ENCODE data around the gene CNTN5.

CNTN5 gene

DNA sequence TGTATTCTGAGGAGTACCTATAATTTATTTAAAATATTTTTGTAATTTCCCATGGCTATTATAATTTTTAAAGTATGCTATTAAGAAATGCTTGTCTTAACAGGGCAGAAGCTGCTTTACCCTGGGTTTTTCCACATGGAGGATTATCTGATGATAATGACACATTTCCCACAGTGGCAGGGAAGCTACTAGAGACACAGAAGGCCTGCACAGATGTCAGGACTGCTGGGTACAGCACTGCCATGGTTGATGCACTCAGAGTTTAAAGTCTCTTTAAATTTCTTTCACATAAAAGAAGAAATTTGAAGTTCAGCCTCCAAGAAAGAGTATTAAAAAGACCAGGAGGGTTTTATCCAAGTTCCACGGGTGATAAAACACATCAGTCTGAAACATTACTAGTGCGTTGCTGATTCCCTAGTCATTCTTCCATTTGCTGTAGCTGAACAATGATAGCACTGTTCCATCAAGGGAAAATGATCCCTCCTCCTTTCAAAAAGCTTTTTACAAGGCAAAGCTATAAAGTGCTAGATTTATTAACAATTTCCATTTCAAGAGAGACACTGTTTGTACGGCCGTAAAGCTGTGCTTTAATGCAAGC is 363.0 kb downstream of the CNTN5 start:
- DNase-seq (ENCODE audit: low read depth), result no peak

DNA sequence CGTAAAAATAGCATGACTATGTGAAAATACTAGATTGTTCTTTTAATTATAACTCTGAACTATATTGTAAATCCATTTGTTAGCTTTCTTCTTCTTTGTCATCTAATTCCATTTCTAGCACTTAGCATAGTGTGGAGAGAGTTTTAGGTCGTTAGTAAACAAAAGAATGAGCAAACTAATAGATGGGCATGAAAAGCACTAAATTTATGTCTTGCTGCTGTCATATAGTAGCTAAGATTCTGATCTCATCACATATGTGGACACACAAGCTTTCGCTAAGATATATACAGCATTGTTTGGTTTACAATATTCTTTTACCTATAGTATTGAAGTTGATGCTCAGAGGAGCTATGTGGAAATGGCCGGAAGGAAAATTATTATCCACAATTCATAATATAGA is 370.5 kb downstream of the CNTN5 start:
- DNase-seq (ENCODE audit: low read depth), result no peak

DNA sequence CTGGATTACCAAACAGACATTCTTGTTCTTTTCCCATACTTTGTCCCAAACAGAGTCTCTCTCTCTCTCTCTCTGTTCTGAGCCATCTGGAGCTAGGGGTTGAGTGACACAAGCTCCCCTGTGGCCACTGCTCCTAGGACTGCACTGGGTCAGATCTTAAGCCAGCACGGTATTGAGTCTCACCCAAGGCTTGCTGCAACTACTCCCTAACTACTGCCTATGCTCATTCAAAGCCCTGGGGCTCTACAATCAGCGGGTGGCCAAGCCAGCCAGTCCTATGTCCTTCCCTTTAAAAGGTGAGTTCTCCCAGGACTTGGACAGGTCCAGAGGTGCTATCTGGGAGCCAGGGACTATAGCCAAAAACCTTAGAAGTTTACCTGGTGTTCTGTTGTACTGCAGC is 385.6 kb downstream of the CNTN5 start:
- no peak for DNase-seq (ENCODE audit: low read depth)

DNA sequence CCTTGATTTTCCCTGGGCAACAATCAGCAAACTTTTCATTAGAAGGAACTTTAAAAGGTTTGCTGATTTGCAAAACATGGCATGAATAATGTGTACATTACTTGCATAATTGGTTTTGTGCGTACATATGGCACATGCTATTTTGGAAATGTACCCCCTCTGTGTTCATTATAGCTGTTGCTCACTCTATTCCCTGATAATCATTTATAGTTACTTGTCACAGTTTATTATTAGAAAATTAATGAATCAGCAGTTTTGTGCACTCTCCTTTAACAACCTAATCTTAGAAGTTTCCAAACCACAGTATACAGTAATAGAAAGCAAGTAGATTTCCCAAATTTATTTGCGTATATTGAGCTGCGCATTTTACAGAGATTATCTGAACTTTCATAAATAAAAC is 389.9 kb downstream of the CNTN5 start:
- DNase-seq (ENCODE audit: low read depth), result no peak

DNA sequence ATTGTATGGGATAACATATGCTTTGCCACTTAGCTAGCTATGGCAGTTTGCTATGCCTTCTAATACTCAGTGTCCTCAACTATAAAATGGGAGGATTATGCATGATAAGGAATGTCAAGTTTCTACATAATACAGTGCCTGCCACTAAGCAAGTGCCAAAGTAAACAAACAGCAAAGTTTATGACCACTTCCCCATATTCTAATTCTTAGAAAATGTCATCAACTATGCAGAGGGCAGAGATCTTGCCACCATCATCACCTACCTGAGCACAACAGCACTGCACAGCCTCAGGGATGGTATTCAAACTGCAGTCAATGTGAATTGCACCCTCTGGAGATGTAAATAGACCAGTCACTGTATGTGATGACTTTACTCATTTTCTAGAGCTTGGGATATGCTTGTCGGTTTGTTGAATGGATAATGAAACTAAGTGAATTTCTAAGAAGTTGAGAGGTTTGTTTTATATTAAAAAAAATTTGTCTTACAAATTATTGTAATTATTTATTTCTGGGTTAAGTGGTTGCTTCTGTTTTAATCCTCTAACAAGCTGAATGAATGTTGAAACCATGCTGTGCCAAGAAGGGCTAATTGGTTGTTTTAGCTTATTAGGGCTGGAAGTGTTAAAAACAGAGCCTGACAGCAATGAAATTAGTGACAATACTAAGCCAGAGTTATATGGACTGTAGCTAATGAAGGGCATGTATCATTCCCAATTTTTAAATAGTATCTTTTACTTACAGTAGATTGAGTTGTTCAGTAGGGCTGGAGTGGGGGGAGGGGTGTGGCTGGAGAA is 398.4 kb downstream of the CNTN5 start:
- no peak for DNase-seq (ENCODE audit: low read depth)

DNA sequence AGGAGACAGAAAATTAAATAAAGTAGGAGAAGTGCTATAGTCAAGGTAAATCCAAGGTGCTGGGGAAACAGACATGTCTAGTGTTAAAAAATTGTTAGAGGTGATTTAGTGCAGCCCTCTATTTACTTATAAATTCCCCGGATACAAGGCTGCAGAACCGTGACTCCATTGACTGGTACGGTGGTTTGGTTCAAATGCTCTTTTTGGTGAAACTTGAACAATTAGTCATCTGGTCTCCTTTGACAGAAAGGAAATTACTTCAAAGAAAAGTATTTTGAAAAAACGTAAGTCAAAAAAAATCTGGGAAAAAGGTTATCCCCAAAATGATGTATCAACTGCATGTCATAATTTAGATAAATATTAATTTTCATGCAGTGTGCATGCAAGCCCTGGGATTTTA is 399.2 kb downstream of the CNTN5 start:
- DNase-seq (ENCODE audit: low read depth), result no peak

DNA sequence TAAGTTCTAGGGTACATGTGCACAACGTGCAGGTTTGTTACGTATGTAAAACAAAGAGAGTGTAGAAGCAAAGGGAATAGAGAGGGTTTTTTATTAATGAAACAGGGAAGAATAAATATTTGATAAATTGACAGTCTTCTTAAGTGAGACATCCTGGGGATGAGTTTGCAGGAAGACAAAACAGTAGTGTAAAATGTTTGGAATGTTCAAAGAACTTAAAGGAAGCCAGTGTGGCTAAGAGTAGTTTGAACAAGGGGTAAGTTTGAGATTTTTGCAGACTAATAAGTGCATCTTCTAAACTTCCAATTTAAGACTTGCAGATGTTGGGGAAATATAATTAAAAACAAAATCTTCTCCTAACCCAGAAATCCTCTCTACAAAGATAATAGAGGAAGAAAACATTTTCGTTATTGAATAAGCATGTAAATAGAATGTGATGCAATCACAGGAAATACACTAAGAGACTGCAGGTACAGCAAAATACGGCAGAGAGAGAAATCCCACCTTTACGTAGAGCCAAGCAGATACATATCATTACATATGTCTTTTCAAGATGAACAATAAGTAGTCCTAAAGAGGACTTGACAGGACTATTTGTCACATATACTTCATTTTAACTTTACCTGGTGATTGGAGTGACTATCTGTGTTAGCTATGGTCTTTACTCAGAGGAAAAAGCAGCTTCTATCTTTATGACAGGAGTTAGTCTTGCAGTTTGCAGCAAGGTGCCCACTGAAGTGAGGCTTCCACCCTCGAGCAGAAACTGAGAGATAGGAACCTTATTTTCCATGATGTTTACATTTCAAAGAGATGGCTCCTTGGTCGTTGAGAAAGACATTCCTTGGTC is 402.1 kb downstream of the CNTN5 start:
- DNase-seq (ENCODE audit: low read depth), result no peak

DNA sequence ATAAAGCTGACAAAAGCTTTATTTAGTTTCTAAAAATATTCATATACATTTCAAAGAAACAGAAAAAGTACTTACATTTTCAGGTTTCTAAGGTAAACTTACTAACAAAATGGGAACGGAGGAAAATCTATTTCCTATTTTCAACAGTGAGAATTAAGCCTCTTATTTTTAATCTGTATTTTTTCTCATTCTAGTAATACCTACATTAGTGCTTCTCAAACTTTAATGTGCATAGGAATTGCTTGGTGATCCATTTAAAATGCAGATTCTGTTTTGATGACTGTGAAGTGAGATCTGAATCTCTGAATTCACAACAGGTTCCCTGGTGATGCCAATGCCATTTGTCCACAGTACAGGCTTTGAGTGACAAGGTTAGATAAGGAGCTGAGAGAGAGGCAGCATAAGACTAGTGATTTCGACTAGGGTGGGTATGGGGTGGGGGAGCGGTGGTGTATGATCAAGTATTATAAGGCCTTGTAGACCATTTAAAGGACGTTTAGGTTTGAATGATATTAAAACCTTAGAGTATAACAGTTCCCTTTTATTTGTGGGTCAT is 402.8 kb downstream of the CNTN5 start:
- DNase-seq (ENCODE audit: low read depth), result no peak

DNA sequence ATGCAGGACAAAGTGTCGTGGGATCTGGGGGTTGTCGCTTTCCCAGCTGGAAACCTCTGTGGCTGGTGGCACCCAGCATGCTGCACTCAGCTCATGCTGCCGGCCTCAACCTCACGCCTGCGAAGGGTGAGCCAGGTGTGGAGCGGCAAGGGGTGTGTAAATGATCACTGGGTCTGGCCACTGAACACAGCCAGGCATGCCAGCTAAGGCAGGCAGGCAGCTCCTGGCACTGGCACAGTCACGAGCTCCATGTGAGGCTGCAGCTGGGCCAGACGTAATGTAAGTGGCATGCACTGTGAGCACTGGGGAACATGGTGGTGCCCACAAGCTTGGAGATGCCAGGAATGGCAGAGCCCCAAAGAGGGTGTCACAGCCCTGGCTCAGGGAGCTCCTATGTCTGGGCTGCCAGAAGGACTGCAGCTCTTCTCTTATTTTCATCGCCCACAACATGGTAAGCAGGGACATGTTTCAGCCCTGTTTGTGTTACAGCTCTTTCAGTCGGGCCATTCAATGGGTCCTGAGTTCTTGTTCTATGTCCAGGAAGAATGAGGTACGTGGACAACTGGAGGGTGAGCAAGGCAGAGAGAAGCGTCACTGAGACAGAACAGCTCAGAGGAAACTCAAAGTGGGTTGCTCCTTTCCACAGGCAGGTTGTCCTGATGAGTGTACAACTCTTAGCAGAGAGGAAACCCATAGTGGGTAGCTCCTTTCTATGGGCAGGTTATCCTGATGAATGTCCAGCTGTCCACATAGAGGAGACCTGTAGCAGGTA is 403.8 kb downstream of the CNTN5 start:
- DNase-seq (ENCODE audit: low read depth), result no peak

DNA sequence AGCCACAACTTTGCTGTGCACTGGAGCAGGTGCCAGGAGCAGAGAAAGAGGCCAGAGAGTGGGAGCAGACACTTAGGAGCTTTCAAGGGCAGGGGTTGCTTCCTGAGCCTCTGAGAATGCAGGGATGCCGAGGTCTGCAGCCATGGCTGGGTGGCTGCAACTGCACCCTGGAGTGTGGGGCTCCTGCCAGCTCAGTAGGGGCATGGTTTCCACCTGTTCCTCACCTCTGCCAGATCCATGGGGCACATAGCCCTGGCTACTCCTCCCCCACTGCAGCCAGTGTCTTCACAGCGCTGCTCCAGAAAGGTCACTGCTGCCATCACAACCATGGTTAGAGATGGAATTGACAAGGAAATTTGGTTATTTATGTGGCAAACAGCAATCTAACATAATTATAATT is 404.8 kb downstream of the CNTN5 start:
- DNase-seq (ENCODE audit: low read depth), result no peak

DNA sequence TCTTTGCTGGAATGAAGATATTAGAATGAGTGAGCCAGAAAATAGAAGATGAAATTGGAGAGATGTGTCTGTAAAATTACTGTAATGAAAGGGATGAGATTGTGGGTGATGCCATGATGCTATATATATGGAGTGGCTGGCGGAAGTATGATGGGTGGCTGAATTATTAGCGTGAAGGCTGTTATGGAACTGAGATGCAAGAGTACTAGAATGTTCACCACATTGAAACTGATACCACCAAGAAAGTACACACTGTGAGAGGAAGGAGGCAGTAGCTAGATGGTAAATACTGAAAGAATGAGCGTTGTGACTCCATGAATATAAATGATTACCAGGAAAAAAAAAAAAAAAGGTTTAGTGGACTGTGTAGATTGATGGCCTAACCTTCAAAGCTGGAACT is 411.9 kb downstream of the CNTN5 start:
- no peak for DNase-seq (ENCODE audit: low read depth)

DNA sequence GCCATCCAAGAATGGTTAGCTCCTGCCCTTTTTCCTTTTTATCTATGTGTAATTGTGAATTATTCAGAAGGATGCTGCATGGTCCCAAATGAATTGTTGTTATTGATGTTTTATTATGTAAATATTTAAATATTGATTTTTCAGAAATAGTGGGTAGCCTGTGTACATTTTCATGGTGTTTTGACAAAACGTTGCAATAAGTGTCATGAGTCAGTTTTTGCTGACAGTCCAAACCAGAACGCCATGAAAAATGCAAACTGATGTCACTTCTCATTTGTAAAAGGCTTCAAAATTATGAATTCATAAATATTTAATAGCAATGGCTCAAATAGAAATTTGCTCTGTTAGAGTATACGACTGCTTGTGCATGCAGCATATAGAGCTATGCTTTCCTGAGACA is 422.5 kb downstream of the CNTN5 start:
- DNase-seq (ENCODE audit: low read depth), result no peak

DNA sequence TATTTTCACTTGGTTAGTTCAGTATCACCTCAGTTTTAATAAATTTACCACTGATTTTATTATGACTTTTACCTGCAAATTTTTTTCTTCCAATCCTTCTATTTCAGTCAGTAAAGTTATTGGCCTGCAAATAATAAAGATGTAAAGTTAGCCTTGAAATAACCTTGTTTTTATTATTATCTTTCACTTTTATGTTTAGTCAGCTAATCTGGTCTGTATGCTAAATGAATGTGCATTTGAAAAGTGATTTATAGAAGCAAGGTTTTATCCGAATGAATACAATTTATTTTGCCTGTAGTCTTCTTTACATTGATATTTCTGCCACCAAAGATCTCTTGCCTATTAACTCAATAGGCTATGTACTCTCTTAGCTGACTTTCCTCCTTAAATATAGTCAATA is 425.7 kb downstream of the CNTN5 start:
- no peak for DNase-seq (ENCODE audit: low read depth)

DNA sequence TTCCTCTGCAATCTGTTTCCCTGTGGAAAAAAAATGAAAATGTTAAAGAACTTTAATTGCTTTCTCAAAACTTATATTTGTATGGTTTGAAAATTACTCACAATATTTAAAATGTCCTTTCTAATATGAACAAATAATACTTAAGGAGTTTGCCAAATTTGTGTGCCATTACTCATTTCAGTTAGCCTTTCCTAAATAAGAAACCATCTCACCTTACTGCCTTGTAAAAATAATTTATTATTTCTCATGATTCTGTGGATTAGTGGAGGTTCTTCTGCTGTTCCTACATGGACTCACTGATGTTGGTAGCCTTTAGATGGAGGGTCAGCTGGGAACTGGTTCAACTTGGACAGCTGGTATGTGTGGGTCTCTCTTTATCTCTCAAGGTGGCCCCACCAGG is 428.6 kb downstream of the CNTN5 start:
- DNase-seq (ENCODE audit: low read depth), result no peak

DNA sequence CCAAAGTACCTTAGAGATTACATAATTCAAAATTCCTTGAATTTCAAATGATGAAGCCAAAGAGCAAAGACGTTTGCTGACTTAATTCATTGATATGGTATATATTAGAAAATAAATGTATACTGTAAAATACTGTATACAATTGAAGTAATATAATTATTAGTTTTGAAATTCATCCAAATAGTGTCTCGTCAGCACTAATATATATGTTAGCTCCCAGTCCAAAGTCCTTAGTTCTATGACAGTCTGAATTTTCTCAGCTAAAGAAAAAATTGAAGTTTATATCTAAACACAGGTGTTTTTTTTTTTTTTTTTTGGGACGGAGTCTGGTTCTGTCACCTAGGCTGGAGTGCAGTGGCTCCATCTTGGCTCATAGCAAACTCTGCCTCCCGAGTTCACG is 431.3 kb downstream of the CNTN5 start:
- DNase-seq (ENCODE audit: low read depth), result no peak

DNA sequence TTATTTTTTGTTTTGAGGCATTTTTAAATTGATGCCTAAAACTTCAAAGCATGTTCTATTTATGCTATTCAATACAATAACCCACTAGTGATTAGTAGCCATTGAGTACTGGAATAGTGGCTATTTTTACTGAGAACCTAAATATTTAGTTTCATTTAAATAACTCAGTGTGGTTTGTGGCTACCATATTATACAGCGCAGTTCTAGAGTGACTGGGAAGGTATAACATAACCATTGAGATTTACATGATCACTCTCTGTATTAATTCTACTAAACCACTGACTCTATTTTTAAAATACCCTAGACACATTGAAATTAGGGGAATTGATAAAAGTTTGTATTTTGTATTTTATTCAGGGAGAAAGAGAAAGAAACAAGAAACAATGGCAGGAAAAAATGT is 441.2 kb downstream of the CNTN5 start:
- DNase-seq (ENCODE audit: low read depth), result no peak

DNA sequence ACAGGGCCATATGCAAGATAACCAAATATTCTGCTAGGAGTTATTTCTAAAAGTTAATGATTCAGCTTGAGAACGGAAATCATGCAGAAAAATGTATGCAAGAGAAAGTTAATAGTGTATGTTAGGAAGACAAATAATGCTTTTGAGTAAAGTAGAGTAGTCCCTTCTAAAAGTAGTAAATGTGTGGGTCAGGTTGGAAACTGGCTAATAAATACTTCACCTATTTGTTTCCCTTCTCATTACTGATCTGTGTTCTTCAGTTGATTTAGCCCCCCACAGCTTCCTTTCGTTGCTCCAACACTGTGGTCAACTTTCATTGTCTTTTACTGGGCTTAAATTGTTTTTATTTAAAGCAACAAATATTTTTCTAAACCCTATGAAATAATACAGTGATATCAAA is 444.2 kb downstream of the CNTN5 start:
- DNase-seq (ENCODE audit: low read depth), result no peak

DNA sequence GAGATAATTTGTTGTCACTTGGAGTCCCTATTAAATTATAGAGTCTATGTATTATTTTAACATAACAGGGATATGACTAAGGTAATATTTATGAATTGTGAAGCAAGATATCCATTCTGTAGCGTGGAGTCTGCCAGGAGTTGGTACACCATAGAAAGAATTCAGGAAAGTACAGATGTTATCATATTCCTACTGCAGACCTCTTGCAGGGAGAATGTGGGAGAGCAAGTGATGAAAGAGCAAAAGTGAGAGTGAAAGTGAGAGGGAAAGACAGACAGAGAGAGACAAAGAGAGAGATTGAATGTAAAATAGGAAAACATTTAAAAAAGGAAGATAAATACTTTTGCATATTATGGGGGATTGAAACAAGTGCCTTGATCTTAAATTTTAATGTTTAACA is 468.8 kb downstream of the CNTN5 start:
- no peak for DNase-seq (ENCODE audit: low read depth)

DNA sequence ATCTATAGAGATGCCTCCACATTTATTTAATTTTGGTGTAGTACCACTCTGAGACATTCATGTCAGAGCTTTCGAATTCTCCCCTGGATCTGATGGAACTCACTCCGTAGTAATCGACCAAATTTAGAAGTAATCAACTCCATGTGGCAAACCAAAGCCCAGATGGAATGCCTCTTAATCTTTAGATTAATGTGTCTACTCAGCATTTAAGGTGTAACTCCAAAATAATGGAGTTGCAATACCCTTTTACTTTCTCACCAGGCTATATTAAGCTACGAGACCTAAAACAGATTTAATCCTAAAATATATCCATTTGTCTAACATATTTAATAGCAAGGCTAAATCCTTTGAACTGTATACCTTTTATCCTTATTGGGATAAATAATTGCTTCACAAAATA is 473.3 kb downstream of the CNTN5 start:
- DNase-seq (ENCODE audit: low read depth), result no peak

DNA sequence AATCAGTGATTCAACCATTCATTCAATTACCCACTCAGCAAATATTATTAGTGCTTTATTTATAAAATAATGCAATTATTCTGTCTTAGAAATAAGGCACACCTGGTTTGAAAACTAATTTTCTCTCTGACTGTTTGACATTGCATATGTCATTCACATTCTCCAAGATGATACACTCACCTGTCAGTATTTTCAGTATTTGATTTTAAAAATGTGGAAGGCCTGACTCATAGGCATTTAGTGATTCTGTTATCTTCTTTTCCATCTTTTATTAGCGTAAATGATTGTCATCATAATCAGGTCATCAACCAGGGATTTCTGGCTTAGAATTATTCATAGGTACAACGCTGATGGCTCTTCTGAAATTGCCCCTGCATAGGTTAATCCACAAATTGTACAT is 480.9 kb downstream of the CNTN5 start:
- DNase-seq (ENCODE audit: low read depth), result no peak

DNA sequence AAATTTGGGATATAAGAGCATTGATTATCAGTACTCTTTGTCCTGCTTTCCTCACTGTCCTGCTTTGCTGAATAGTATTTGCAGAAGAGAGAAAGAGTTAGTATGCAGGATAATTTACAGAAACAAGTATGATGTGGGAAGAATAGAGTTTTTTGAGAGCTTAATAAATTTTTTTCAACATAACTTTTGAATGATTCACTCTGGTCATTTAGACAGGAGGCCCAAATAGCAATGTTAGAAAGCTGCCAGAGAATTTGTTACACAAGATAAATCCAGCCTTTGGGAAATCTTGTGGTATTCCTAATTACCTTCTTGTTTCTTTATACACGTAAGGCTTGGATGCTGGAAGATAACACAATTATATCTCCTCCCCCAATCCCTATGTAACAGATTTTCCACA is 484.6 kb downstream of the CNTN5 start:
- DNase-seq (ENCODE audit: low read depth), result peak; percentile 51

DNA sequence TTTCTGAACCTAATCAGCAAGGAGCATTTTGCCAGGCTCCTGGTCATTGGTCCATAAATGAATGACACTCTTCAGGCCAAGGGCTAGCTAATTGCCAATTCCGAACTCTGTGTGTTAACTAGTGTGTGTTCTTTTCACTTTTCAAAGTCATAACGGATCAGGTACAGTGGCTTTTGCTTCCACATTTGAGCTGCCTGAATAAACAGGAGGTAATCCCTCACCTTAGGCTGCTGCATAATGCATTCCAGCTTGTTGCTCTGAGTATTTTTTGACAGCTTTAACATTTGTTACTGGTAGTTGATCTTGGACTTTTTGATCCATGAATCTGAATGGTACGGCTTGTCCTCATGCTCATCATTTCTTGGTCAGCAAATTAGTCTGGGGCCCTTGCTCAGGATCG is 485.1 kb downstream of the CNTN5 start:
- DNase-seq (ENCODE audit: low read depth), result no peak
